Fibroblast of skin of abdomen (primary cell): ENCODE measurements around the gene SYNE2.
"Not testable (repeated sequence)": the region's sequence is repeated elsewhere in the genome, so short reads cannot be mapped to it uniquely, and the experiment has no call there.

Experiments
- DNase-seq: peaks from one replicate; pipeline ENCODE4 v3.0.0-alpha.2; 2013

Gene SYNE2

DNA sequence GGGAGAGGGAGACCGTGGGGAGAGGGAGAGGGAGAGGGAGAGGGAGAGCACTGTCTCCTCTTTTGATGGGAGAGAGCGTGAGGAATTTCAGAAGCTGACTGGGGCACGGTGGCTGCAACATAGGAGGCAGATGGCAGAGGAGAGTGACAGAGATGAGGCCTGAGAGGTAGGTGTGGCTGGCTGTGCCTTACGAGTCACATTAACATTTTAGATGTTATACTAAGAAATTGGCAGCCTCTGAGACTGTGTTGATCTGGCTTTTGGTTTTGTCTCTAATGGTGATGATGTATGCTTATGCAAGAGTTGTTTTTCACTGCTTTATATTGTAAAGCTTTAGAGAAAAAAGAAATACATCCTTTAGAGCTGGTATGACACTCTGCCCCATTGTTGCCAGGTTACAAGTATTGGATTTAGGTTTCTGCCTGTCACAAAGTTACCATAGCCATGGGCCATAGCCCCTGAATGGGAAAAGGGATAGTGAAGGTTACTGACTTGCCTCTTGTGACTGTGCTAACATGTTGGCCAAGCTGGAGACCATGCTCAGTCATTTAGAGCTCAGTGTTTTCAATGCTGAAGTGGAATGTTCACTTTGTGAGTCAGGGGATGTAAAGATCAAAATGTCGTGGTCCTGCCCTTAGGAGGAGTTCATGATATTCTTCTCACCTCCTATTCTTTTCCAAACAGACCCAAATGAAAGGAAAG is 186.2 kb downstream of the SYNE2 start:
- DNase-seq = no peak

DNA sequence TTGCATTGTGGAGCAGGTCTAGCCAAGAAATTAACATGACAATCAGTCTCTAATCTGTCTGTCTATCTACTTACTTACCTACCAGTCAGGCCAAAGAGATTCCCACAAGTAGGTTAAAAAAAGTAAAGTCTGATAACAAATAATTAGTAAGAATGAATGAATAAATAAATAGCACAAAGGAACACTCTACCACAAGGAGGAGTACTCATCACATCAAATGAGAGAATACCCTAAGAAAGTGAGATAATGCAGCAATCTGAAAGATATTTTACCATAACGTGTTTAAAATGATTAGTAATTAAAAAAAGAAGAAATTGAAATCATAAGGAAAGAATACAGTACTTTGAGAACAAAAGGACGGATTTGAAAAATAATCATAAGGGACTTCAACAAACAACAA is 187.2 kb downstream of the SYNE2 start:
- peak; percentile 4 for DNase-seq

DNA sequence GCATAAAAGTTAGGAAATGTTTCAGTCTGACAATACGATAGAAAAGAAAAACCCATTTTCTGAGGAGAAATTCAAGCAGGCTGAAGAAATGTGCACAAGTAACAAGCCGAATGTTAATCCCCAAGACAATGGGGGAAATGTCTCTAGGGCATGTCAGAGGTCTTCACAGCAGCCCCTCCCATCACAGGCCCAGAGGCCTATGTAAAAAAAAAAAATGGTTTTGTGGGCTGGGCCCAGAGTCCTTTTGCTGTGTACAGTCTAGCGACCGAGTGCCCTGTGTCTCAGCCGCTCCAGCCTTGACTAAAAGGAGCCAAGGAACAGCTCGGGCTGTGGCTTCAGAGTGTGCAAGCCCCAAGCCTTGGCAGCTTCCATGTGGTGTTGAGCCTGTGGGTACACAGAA is 190.5 kb downstream of the SYNE2 start:
- DNase-seq = not testable (repeated sequence)

GRCh38 chr14:64045091-64045490 is 192.3 kb downstream of the SYNE2 start:
- DNase-seq = no peak

GRCh38 chr14:64049616-64050381 is 197.0 kb downstream of the SYNE2 start:
- DNase-seq = no peak

- no peak for DNase-seq
Measured at GRCh38 chr14:64053694-64054669, 201.2 kb downstream of the SYNE2 start.

DNA sequence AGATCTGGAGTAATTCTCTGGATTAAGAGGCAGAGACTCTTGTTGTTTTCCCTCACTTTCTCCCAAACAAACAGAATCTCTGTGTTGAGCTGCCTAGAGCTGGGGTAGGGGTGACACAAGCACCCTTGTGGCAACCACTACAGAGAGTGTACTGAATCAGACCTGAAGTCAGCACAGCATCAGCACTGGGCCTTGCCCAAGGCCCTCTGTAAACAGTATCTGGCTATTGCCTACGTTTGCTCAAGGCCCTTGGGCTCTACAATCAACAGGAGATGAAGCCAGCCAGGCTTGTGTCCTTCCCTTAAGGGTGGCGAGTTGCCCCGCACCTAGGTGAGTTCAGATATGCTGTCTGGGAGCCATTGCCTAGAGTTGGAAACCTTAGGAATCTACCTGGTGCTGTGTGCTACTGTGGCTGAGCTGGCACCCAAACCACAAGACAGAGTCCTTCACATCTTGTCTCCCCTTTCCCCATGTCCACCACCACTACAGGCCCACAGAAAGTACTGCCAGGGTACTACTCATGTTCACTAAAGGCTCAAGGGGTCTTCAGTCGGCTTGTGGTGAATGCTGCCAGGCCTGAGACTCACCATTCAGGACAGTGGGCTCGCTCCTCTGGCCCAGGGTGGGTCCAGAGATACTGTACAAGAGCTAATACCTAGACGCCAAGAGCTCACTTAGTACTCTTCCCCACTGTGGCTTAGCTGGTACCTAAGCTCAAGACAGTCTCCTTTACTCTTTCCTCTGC is 206.8 kb downstream of the SYNE2 start:
- DNase-seq = no peak

DNA sequence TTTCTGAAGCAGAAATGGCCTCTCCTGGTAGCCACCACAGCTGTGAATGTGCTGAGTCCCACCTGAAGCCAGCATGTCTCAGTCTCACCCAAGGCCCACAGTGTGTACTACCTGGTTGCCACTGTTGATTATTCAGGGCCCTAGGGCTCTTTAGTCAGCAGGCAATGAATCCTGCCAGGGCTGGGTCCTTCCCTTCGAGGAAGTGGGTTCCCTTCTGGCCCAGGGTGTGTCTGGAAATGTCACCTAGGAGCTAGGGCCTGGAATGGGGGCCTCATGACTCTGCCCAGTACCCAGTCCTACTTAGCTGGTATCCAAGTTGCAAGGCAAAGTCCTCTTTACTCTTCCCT is 207.4 kb downstream of the SYNE2 start:
- no peak for DNase-seq

- DNase-seq = peak; percentile 8
Measured at GRCh38 chr14:64060648-64061096, 207.9 kb downstream of the SYNE2 start.

DNA sequence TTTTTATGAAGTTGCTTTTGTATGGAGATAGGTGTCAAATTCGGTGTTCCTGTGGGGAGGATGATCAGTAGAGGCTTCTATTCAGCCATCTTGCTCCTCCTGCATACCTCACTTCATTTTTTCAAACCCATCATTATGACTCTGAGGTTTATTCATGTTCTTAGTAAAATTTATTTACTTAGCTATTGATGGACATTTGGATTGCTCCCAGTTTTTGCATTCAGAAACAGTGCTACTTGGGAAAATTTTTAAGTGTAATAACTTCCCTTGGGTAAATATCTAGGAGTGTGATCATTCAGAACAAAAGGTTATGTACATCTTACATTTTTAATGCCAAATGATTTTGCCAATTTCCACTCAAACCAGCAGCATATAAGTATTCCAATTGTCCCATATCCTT is 208.3 kb downstream of the SYNE2 start:
- DNase-seq = no peak

GRCh38 chr14:64061706-64062105 is 208.9 kb downstream of the SYNE2 start:
- DNase-seq = no peak

GRCh38 chr14:64062381-64063115 is 209.7 kb downstream of the SYNE2 start:
- DNase-seq = no peak

- DNase-seq = no peak
Measured at GRCh38 chr14:64064447-64064846, 211.6 kb downstream of the SYNE2 start.

DNA sequence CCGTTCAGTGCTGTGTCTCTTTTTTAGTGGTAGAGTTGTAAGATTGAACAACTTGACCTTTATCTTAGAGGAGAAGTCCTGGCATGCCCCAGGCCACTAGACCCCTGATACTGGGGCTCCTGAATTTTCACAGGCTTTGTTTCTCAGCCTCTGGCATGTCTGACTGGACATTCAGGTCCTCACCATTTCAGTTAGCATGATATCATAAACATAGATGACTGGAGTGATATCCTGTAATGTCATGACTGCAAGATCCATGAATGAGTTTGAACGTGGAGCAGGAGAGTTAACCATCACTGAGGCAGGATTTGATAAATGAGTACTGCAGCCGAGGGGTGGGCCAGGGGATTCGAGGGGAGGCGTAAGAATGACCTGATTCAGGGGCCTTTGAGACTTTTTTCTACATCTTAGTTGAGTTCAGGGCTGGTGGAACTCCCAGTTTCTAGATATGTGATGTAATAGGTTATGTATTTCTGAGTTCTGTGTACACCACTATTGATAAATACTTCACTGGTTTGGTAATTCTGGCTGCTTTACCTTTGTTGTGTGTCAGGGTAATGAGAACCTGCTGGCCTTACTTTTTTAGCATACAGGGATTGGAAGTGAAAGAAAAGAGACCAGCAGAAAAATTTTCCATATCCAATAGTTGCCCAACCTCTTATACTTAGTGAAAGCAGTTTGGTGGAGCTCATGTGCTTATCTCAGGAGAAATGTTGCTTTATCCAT is 217.0 kb downstream of the SYNE2 start:
- DNase-seq = no peak

- no peak for DNase-seq
Measured at GRCh38 chr14:64074961-64075612, 222.3 kb downstream of the SYNE2 start.

- no peak for DNase-seq
Measured at GRCh38 chr14:64075613-64076005, 222.8 kb downstream of the SYNE2 start.

GRCh38 chr14:64080452-64080851 is 227.6 kb downstream of the SYNE2 start:
- DNase-seq = no peak

DNA sequence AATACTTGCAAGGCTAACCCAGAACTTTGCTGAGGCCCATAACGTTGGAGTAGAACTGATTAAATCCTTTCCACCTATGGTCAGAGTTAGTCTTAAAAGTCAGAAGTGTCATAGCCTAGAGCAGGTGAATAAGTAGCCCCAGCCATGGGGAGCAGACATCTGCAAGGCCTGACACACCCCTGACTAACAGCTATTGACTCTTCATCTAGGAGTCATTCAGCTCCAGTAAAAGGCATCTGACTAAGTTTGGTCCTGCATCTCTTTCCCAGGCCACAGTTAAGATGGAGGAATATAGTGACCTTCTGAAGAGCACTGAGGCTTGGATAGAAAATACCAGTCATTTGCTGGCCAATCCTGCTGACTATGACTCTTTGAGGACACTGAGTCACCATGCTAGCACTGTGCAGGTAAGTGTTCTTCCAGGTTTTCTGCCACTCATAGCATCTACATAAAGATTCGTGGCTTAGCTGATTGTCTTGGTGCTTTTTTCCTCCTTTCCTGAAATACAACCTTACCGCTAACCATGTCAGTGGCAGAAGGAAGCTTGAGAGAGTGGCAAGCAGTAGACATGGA is 228.5 kb downstream of the SYNE2 start:
- no peak for DNase-seq

DNA sequence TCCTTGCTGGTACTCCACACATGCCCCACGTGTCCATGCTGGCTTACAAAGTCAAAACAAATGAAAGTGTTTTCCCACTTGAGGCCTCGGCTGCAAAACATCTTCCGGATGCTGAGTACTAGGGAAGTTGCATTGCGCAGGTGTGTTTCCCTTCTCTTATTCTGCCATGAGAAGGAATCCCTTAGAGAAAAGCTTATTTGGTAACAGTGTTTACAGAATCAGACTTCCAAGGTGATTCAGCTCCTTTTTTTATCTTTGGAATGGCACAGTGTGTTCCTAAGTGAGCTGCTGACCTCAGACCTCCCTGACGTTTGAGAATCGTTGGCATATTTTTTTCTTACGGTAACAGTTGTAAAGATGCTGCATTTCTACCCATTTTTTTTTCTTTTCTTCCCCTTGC is 230.0 kb downstream of the SYNE2 start:
- DNase-seq = no peak

GRCh38 chr14:64088647-64088964 is 235.8 kb downstream of the SYNE2 start:
- DNase-seq = no peak
